NCI-H2081 (cell line): Measurements from ENCODE around the gene RPL9.
"Not testable (repeated sequence)": the region's sequence is repeated elsewhere in the genome, so short reads cannot be mapped to it uniquely, and the experiment has no call there.

Experiments used
- DNase-seq, 2 experiments: peaks; one replicate each; lab custom pipeline; 2025; lab: John Stamatoyannopoulos, UW

RPL9 gene

GRCh38 chr4:39425297-39425696, 33.4 kb downstream of the RPL9 start:
- DNase-seq, result not testable (repeated sequence)

GRCh38 chr4:39422247-39422646, 36.5 kb downstream of the RPL9 start:
- no peak for DNase-seq

- no peak for DNase-seq
These were observed 42.9 kb downstream of the RPL9 start for GRCh38 chr4:39415678-39416283.

GRCh38 chr4:39411561-39411960, 47.2 kb downstream of the RPL9 start:
- DNase-seq, result not testable (repeated sequence)

- DNase-seq, result no peak
These were observed 48.3 kb downstream of the RPL9 start for GRCh38 chr4:39410415-39410814.

GRCh38 chr4:39407584-39407885, 51.2 kb downstream of the RPL9 start:
- no peak for DNase-seq

- no peak for DNase-seq
These were observed 51.7 kb downstream of the RPL9 start, which contains the start of gene KLB for GRCh38 chr4:39406763-39407583. Gene KLB, plus strand, starts transcription at chr4:39406930. Its CDS starts 20 bp downstream, at chr4:39406950.
